MM.1S (cell line): ENCODE results near the gene SHISA6.

Experiments
- DNase-seq: peaks from one replicate; pipeline ENCODE4 v3.0.0-alpha.2; 2015
- H2AFZ ChIP-seq: fragments of 300-600 bp; sonication (generic); 2 replicates; pipeline ENCODE4 v1.6.0; 2016; ENCODE audit warnings: antibody characterized with exemption, low read length
- H3F3A ChIP-seq: fragments of 300-600 bp; sonication (generic); 2 replicates; pipeline ENCODE4 v1.6.1; 2016; ENCODE audit warnings: mild to moderate bottlenecking, antibody characterized with exemption, low read length, moderate library complexity, mixed read lengths; ENCODE audit not compliant: insufficient read depth
- H3K27ac ChIP-seq: fragments of 300-600 bp; sonication (generic); 2 replicates; pipeline ENCODE4 v1.5.1; 2016; ENCODE audit warnings: mild to moderate bottlenecking, low read length
- H3K27me3 ChIP-seq: fragments of 300-600 bp; sonication (generic); replicated peaks from 2 replicates; pipeline ENCODE4 v1.6.0; 2016; ENCODE audit warnings: low read length; ENCODE audit not compliant: insufficient read depth
- H3K36me3 ChIP-seq: fragments of 300-600 bp; sonication (generic); replicated peaks from 2 replicates; pipeline ENCODE4 v1.6.1; 2016; ENCODE audit warnings: mild to moderate bottlenecking, low read length, mixed read lengths; ENCODE audit not compliant: insufficient read depth
- H3K4me1 ChIP-seq: fragments of 300-600 bp; sonication (generic); 2 replicates; pipeline ENCODE4 v1.6.1; 2016; ENCODE audit warnings: low read length, mixed read lengths
- H3K4me2 ChIP-seq: fragments of 300-600 bp; sonication (generic); 2 replicates; pipeline ENCODE4 v1.6.0; 2016; ENCODE audit warnings: low read depth, low read length
- H3K4me3 ChIP-seq: fragments of 300-600 bp; sonication (generic); 2 replicates; pipeline ENCODE4 v1.5.1; 2016; ENCODE audit warnings: low read length, mixed read lengths
- H3K79me2 ChIP-seq: fragments of 300-600 bp; sonication (generic); 2 replicates; pipeline ENCODE4 v1.6.1; 2016; ENCODE audit warnings: mixed run types, low read length, mixed read lengths
- H3K9ac ChIP-seq: fragments of 300-600 bp; sonication (generic); 2 replicates; pipeline ENCODE4 v1.6.1; 2016; ENCODE audit warnings: low read length, mixed read lengths
- H3K9me2 ChIP-seq: fragments of 300-600 bp; sonication (generic); replicated peaks from 2 replicates; pipeline ENCODE4 v1.6.1; 2016; ENCODE audit warnings: mild to moderate bottlenecking, low read length, mixed read lengths; ENCODE audit not compliant: insufficient read depth
- H3K9me3 ChIP-seq: fragments of 300-600 bp; sonication (generic); replicated peaks from 2 replicates; pipeline ENCODE4 v1.6.1; 2016; ENCODE audit warnings: mild to moderate bottlenecking, low read length, mixed read lengths; ENCODE audit not compliant: insufficient read depth
- H4K20me1 ChIP-seq: fragments of 300-600 bp; sonication (generic); 2 replicates; pipeline ENCODE4 v1.6.1; 2016; ENCODE audit warnings: mild to moderate bottlenecking, low read length, moderate library complexity, mixed read lengths; ENCODE audit not compliant: insufficient read depth
- EZH2 ChIP-seq: fragments of 300-600 bp; sonication (generic); optimal IDR thresholded peaks from 2 replicates; pipeline ENCODE3; 2017; ENCODE audit warnings: low read depth, mild to moderate bottlenecking, antibody characterized with exemption, low read length, mixed read lengths
- EZH2phosphoT487 ChIP-seq: fragments of 300-600 bp; sonication (generic); IDR thresholded peaks from 2 replicates; pipeline ENCODE4 v1.6.1; 2018; ENCODE audit warnings: antibody characterized with exemption, low read length
- TF ChIP-seq, protein P1 (sequence below): fragments of 300-600 bp; sonication (generic); IDR thresholded peaks from 2 replicates; pipeline ENCODE4 v1.5.1; 2016; ENCODE audit warnings: antibody characterized with exemption, low read length, mixed read lengths

The SHISA6 gene

GRCh38 chr17:11239379-11239970 is 1.5 kb upstream of the SHISA6 start:
- no peaks in the 10 kb centered on the region for H3K9me3 ChIP-seq
- no peaks in the 10 kb centered on the region for H3F3A ChIP-seq
- no peak overlapping the region for H2AFZ ChIP-seq
- DNase-seq: no peak
- H3K36me3 ChIP-seq: no peaks in the 10 kb centered on the region
- H3K9me2 ChIP-seq: no peaks in the 10 kb centered on the region
- no peaks in the 10 kb centered on the region for H3K79me2 ChIP-seq
- no peaks in the 10 kb centered on the region for H4K20me1 ChIP-seq
- no peak overlapping the region for H3K4me3 ChIP-seq
- no peak overlapping the region for H3K9ac ChIP-seq
- H3K27ac ChIP-seq: no peak overlapping the region
- no peak for TF ChIP-seq EZH2phosphoT487
- TF ChIP-seq, protein P1, sequence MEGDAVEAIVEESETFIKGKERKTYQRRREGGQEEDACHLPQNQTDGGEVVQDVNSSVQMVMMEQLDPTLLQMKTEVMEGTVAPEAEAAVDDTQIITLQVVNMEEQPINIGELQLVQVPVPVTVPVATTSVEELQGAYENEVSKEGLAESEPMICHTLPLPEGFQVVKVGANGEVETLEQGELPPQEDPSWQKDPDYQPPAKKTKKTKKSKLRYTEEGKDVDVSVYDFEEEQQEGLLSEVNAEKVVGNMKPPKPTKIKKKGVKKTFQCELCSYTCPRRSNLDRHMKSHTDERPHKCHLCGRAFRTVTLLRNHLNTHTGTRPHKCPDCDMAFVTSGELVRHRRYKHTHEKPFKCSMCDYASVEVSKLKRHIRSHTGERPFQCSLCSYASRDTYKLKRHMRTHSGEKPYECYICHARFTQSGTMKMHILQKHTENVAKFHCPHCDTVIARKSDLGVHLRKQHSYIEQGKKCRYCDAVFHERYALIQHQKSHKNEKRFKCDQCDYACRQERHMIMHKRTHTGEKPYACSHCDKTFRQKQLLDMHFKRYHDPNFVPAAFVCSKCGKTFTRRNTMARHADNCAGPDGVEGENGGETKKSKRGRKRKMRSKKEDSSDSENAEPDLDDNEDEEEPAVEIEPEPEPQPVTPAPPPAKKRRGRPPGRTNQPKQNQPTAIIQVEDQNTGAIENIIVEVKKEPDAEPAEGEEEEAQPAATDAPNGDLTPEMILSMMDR: no peak
- TF ChIP-seq EZH2: no peak
- no peaks in the 10 kb centered on the region for H3K27me3 ChIP-seq
- H3K4me2 ChIP-seq: no peak overlapping the region
- H3K4me1 ChIP-seq: no peaks in the 10 kb centered on the region

DNA sequence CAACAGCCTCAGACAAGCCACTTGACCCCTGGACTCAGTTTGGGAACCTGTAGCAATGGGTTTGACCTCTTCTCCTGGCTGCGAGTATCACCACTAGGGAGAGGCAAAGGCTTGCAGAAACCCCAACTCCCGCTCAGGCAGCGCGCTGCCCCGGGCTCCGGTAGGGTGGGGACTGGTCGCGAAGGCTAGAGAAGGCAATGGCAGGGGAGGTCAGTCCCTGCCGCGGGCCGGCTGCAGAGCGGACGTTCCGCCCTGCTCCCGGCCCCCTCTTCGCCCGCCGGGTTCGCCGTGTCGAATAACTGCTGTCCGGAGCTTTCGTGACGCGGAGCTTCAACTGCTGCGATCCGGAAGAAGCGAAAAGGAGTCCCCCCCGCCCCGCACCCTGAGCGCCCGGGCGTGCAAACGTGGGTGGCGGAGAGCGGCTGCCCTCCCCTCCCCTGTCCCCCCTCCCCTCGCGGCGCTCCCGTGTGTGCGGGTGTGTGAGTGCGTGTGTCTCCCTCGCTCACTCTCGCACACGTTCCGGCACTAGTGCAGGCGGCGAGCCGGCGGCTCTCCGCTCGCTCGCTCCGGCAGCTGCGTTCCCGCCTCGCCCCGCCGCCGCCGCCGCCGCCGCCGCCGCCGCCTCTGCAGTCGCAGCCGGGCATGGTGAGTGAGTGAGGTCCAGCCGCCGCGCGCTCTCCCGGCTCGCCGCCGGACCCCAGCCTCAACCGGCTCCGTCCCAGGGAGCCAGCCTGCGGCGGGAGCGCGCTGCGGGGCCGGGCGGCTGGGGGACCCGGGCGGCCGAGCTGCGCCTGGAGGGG is 772 bp upstream of the SHISA6 start:
- H3K36me3 ChIP-seq: no peaks in the 10 kb centered on the region
- H3K9me3 ChIP-seq: no peaks in the 10 kb centered on the region
- H2AFZ ChIP-seq: no peak overlapping the region
- no peak overlapping the region for H3K4me2 ChIP-seq
- H3F3A ChIP-seq: no peaks in the 10 kb centered on the region
- H3K27me3 ChIP-seq: no peaks in the 10 kb centered on the region
- no peaks in the 10 kb centered on the region for H3K79me2 ChIP-seq
- DNase-seq: no peak
- H3K4me1 ChIP-seq: no peaks in the 10 kb centered on the region
- no peaks in the 10 kb centered on the region for H4K20me1 ChIP-seq
- H3K4me3 ChIP-seq: no peak overlapping the region
- no peaks in the 10 kb centered on the region for H3K9me2 ChIP-seq
- H3K27ac ChIP-seq: no peak overlapping the region
- no peak overlapping the region for H3K9ac ChIP-seq
- TF ChIP-seq EZH2phosphoT487 (no peak), EZH2 (no peak)
- TF ChIP-seq, protein P1: no peak

GRCh38 chr17:11241611-11242226 is 706 bp downstream of the SHISA6 start:
- Histone ChIP-seq H3K9ac (no peak overlapping the region), H3K9me3 (no peaks in the 10 kb centered on the region), H3K27ac (no peak overlapping the region)

More at GRCh38 chr17:11241611-11242226, 706 bp downstream of the SHISA6 start:
- Histone ChIP-seq H3K4me3 (no peak overlapping the region), H3K4me2 (no peak overlapping the region), H3K4me1 (no peaks in the 10 kb centered on the region), H3K9me2 (no peaks in the 10 kb centered on the region), H3K27me3 (no peaks in the 10 kb centered on the region), H2AFZ (no peak overlapping the region), H3K79me2 (no peaks in the 10 kb centered on the region), H3K36me3 (no peaks in the 10 kb centered on the region), H3F3A (no peaks in the 10 kb centered on the region), H4K20me1 (no peaks in the 10 kb centered on the region)
- TF ChIP-seq, protein P1: no peak
- no peak for TF ChIP-seq EZH2phosphoT487
- no peak for TF ChIP-seq EZH2
- no peak for DNase-seq
